ENCODE measurements around the gene DSTN.

DSTN gene

GRCh38 chr20:17630151-17630805 is 60.4 kb downstream of the DSTN start:
- no peak overlapping the region for H3K27ac ChIP-seq
- TF ChIP-seq CTCF (conservative IDR thresholded peaks at IDR 0.05) (no peak), ZFX (IDR thresholded peaks at IDR 0.05) (no peak)

GRCh38 chr20:17630806-17631195 is 60.9 kb downstream of the DSTN start:
- no peak for TF ChIP-seq CTCF (conservative IDR thresholded peaks at IDR 0.05)
- TF ChIP-seq ZFX (IDR thresholded peaks at IDR 0.05): no peak
- no peak overlapping the region for H3K27ac ChIP-seq

- H3K27ac ChIP-seq: no peak overlapping the region
- TF ChIP-seq ZFX (IDR thresholded peaks at IDR 0.05) (no peak), CTCF (conservative IDR thresholded peaks at IDR 0.05) (no peak)
Observed at GRCh38 chr20:17631576-17632319, 61.9 kb downstream of the DSTN start.

GRCh38 chr20:17633221-17633849 is 63.5 kb downstream of the DSTN start:
- TF ChIP-seq ZFX (IDR thresholded peaks at IDR 0.05): no peak
- no peak for TF ChIP-seq CTCF (conservative IDR thresholded peaks at IDR 0.05)
- no peak overlapping the region for H3K27ac ChIP-seq

- H3K27ac ChIP-seq: no peak overlapping the region
- TF ChIP-seq CTCF (conservative IDR thresholded peaks at IDR 0.05): no peak
- TF ChIP-seq ZFX (IDR thresholded peaks at IDR 0.05): no peak
Observed at GRCh38 chr20:17633850-17634500, 64.1 kb downstream of the DSTN start.

GRCh38 chr20:17634661-17635331 is 64.9 kb downstream of the DSTN start:
- no peak overlapping the region for H3K27ac ChIP-seq
- TF ChIP-seq ZFX (IDR thresholded peaks at IDR 0.05) (no peak), CTCF (conservative IDR thresholded peaks at IDR 0.05) (no peak)
